ENCODE data around the gene IKZF5. TPM values are rescaled to one million over a fixed set of nuclear protein-coding genes. Genes with fewer than 3 reads are reported as not detected.

Gene IKZF5
- total and polyA plus RNA-seq, 9 of the 15 experiments (the other 6 are each of a cell fraction or from before 2014, with no cell fraction given) = 3.8 to 19.6 (median 12.4) TPM

- TF ChIP-seq PRDM10 (IDR thresholded peaks at IDR 0.05; ENCODE audit: partially characterized antibody) (no peak), RB1 (IDR thresholded peaks at IDR 0.05; ENCODE audit: low read depth) (peak; percentile 50; the same call in 1 of the 2 replicates), RAD21 (CRISPR knock-in tag; conservative IDR thresholded peaks at IDR 0.05 in 1 of 2, IDR thresholded peaks at IDR 0.05 in 1 of 2) (peak in 1 of 2 experiments; percentile 23; a peak in 2 of 4 replicates), MYNN (IDR thresholded peaks at IDR 0.05) (0 out of 2 replicates have a peak, but pooled peaks have one; percentile 37), MYNN (CRISPR knock-in tag; IDR thresholded peaks at IDR 0.05) (no peak), ATF1 (CRISPR knock-in tag; IDR thresholded peaks at IDR 0.05) (peak; percentile 94), ATF1 (tag; IDR thresholded peaks at IDR 0.05) (peak; percentile 98), MXI1 (IDR thresholded peaks at IDR 0.05; ENCODE audit: low read depth, low read length) (0 out of 2 replicates have a peak, but pooled peaks have one; percentile 13), PHF20 (IDR thresholded peaks at IDR 0.05; ENCODE audit: partially characterized antibody) (peak; percentile 94), FOXA3 (CRISPR knock-in tag; conservative IDR thresholded peaks at IDR 0.05 in 1 of 2, IDR thresholded peaks at IDR 0.05 in 1 of 2) (peak in 1 of 2 experiments; percentile 41; a peak in 1 of 4 replicates), ZNF740 (CRISPR knock-in tag; IDR thresholded peaks at IDR 0.05) (no peak), ZNF740 (tag; IDR thresholded peaks at IDR 0.05) (no peak), NR2C1 (IDR thresholded peaks at IDR 0.05) (no peak), NR2C1 (tag; IDR thresholded peaks at IDR 0.05) (0 out of 2 replicates have a peak, but pooled peaks have one; percentile 29), GTF2F1 (IDR thresholded peaks at IDR 0.05; ENCODE audit: low read depth, low read length) (0 out of 2 replicates have a peak, but pooled peaks have one; percentile 40), GABPB1 (CRISPR knock-in tag; IDR thresholded peaks at IDR 0.05) (peak; percentile 71), HIVEP1 (CRISPR knock-in tag; IDR thresholded peaks at IDR 0.05) (no peak), FOXM1 (IDR thresholded peaks at IDR 0.05; ENCODE audit: low read depth) (0 out of 2 replicates have a peak, but pooled peaks have one; percentile 12), FOXM1 (CRISPR knock-in tag; IDR thresholded peaks at IDR 0.05; ENCODE audit: low read depth) (no peak), SP1 (CRISPR knock-in tag; IDR thresholded peaks at IDR 0.05) (peak; percentile 70), HSF4 (CRISPR knock-in tag; IDR thresholded peaks at IDR 0.05; ENCODE audit: borderline replicate concordance) (no peak)
Measured at GRCh38 chr10:122980209-122981065, 28.2 kb downstream of the IKZF5 start, which contains the start of gene PSTK (continued).

Data from K562 (cell line).